Calu3 (cell line): ENCODE results near the gene OR10H1. TPM values are rescaled to one million over a fixed set of nuclear protein-coding genes. Genes with fewer than 3 reads are reported as not detected.
"Not testable (repeated sequence)": the region's sequence is repeated elsewhere in the genome, so short reads cannot be mapped to it uniquely, and the experiment has no call there.

ENCODE experiments used
- BruUV-seq: library from RNA; stranded (reverse); fragments of 400-500 nt; replicated peaks from 2 replicates; lab custom pipeline; 2021; lab: Mats Ljungman, UMichigan
- CTCF ChIA-PET: fragments of 300-600 bp; sonication (Branson Sonifier 250); formaldehyde crosslinking; loops from one replicate; lab custom pipeline; 2022; ENCODE audit warnings: antibody characterized with exemption; lab: Charles Lee
- DNase-seq: peaks from one replicate; pipeline ENCODE4 v3.0.0; 2022
- H3K27ac Mint-ChIP-seq: one replicate; pipeline ENCODE4 v1.8.0; 2022; ENCODE audit warnings: mixed read lengths; ENCODE audit not compliant: unreplicated experiment
- H3K27me3 Mint-ChIP-seq: one replicate; pipeline ENCODE4 v1.8.0; 2022; ENCODE audit warnings: mixed read lengths; ENCODE audit not compliant: unreplicated experiment
- H3K36me3 Mint-ChIP-seq: one replicate; pipeline ENCODE4 v1.8.0; 2022; ENCODE audit warnings: mild to moderate bottlenecking, moderate library complexity, mixed read lengths; ENCODE audit not compliant: insufficient read depth, unreplicated experiment
- H3K4me1 Mint-ChIP-seq: one replicate; pipeline ENCODE4 v1.8.0; 2022; ENCODE audit warnings: mild to moderate bottlenecking, low read depth, mixed read lengths; ENCODE audit not compliant: unreplicated experiment
- H3K4me3 Mint-ChIP-seq: one replicate; pipeline ENCODE4 v1.8.0; 2022; ENCODE audit warnings: mild to moderate bottlenecking, low read depth, moderate library complexity, mixed read lengths; ENCODE audit not compliant: unreplicated experiment
- H3K9me3 Mint-ChIP-seq: one replicate; pipeline ENCODE4 v1.8.0; 2022; ENCODE audit warnings: low read depth, mixed read lengths; ENCODE audit not compliant: unreplicated experiment
- intact Hi-C: fragments of 100-400 bp; cut with micrococcal nuclease; formaldehyde crosslinking; loops from one replicate; pipeline ENCODE4 v1.10.0; 2022; ENCODE audit not compliant: unreplicated experiment
- total RNA-seq: library from RNA; stranded (reverse); gene quantifications from 2 replicates; pipeline ENCODE4 v1.2.3, GENCODE V29; 2022
- TF ChIP-seq, protein P1 (sequence below): fragments of 200-600 bp; IDR thresholded peaks from one replicate; pipeline ENCODE4 v1.8.0; 2022; ENCODE audit warnings: antibody characterized with exemption; ENCODE audit not compliant: unreplicated experiment

OR10H1 gene
- total RNA-seq, 1 experiment from 2014 or later = 4.4 TPM

DNA sequence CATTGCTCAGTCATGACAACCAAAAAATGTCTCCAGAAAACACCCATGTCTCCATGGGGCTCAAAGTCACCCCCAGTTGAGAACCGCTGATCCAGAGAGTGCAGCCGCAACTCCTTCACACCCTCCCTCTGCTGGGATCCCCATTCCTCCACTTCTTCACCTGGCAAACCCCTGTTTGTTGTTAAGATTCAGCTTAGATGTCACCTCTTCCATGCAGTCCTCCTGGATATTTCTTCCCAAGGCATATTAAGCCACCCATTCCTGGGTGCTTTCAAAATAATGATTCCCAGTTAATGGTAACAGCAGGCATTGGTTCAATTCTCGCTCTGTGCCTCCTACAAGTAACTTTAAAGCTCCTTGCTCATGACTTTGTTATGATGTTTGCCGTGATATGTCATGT is 4.0 kb downstream of the OR10H1 start:
- H3K9me3 Mint-ChIP-seq = no peaks in the 10 kb centered on the region
- H3K27ac Mint-ChIP-seq = no peak overlapping the region
- no TSS peak for BruUV-seq
- intact Hi-C loops = loop anchor here (2.0 to 5.0 kb wide), 2 partner anchors 56 to 183 kb away; no protein-coding TSS in a partner anchor
- H3K36me3 Mint-ChIP-seq = peaks cover 11% of the 10 kb centered on the region
- no peak overlapping the region for H3K4me3 Mint-ChIP-seq
- CTCF ChIA-PET = interaction anchor here (0.6 to 1.3 kb wide), 3 partner anchors 25 to 237 kb away, joined by 3 to 4 read pairs (median 4); no protein-coding TSS in a partner anchor
- TF ChIP-seq, protein P1, sequence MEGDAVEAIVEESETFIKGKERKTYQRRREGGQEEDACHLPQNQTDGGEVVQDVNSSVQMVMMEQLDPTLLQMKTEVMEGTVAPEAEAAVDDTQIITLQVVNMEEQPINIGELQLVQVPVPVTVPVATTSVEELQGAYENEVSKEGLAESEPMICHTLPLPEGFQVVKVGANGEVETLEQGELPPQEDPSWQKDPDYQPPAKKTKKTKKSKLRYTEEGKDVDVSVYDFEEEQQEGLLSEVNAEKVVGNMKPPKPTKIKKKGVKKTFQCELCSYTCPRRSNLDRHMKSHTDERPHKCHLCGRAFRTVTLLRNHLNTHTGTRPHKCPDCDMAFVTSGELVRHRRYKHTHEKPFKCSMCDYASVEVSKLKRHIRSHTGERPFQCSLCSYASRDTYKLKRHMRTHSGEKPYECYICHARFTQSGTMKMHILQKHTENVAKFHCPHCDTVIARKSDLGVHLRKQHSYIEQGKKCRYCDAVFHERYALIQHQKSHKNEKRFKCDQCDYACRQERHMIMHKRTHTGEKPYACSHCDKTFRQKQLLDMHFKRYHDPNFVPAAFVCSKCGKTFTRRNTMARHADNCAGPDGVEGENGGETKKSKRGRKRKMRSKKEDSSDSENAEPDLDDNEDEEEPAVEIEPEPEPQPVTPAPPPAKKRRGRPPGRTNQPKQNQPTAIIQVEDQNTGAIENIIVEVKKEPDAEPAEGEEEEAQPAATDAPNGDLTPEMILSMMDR = no peak
- no peaks in the 10 kb centered on the region for H3K27me3 Mint-ChIP-seq
- no peak for DNase-seq
- H3K4me1 Mint-ChIP-seq = peaks cover 39% of the 10 kb centered on the region

DNA sequence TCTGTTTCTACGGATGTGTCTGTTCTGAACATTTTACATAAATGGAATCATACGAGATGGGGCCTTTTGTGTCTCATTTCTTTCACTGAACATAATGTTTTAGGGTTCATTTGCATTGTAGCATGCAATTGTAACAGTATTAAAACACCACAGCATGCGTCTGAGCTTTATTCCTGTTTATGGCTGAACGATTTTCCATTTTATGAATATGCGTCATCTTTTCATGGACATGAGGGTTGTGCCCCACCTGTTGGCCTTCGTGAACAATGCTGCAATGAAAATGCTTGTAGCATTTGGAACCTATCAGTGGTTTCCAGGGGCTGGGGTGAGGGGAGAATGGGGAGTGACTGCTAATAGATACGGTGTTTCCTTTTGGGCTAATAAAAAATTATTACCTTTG is 5.1 kb downstream of the OR10H1 start:
- H3K36me3 Mint-ChIP-seq = peaks cover 4% of the 10 kb centered on the region
- no peak overlapping the region for H3K4me3 Mint-ChIP-seq
- no peaks in the 10 kb centered on the region for H3K9me3 Mint-ChIP-seq
- no peak overlapping the region for H3K27ac Mint-ChIP-seq
- peaks cover 32% of the 10 kb centered on the region for H3K4me1 Mint-ChIP-seq
- DNase-seq = no peak
- TF ChIP-seq, protein P1 = no peak
- no TSS peak for BruUV-seq
- CTCF ChIA-PET = interaction anchor here (0.6 to 1.2 kb wide), 4 partner anchors 13 to 181 kb away, joined by 3 to 6 read pairs (median 4); no protein-coding TSS in a partner anchor
- intact Hi-C loops = loop anchor here (2.0 to 5.0 kb wide), 2 partner anchors 57 to 182 kb away; no protein-coding TSS in a partner anchor
- H3K27me3 Mint-ChIP-seq = no peaks in the 10 kb centered on the region

DNA sequence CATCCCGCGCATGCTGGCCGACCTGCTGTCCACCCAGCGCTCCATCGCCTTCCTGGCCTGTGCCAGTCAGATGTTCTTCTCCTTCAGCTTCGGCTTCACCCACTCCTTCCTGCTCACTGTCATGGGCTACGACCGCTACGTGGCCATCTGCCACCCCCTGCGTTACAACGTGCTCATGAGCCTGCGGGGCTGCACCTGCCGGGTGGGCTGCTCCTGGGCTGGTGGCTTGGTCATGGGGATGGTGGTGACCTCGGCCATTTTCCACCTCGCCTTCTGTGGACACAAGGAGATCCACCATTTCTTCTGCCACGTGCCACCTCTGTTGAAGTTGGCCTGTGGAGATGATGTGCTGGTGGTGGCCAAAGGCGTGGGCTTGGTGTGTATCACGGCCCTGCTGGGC is 21.2 kb downstream of the OR10H1 start:
- H3K4me3 Mint-ChIP-seq, H3K27ac Mint-ChIP-seq, BruUV-seq, H3K36me3 Mint-ChIP-seq, CTCF ChIA-PET, intact Hi-C loops, H3K9me3 Mint-ChIP-seq, DNase-seq, H3K4me1 Mint-ChIP-seq: not testable (repeated sequence)
- peaks cover 39% of the 10 kb centered on the region for H3K27me3 Mint-ChIP-seq

DNA sequence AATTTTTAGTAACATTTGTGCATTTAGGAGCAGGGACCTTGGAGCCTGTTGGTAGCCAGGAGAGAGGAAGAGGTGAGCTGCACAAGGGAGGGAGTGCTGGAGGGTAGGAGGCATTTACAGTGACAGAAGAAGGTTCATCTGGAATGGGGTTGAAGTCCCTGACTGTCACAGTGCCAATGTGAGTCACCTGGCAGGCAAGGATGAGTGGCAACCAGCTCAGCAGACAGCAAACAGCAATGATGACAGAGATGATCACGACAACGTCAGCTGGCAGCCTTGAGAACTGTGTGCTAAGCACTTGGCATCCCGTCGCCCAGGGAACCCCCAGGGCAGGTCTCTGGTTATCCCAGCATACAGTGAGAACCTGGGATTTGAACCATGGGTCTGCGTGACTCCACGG is 25.4 kb downstream of the OR10H1 start:
- TF ChIP-seq, protein P1 = no peak
- BruUV-seq = no TSS peak
- H3K27me3 Mint-ChIP-seq = peaks cover 40% of the 10 kb centered on the region
- CTCF ChIA-PET = no interaction called here
- peaks cover 5% of the 10 kb centered on the region for H3K9me3 Mint-ChIP-seq
- H3K27ac Mint-ChIP-seq = no peak overlapping the region
- H3K36me3 Mint-ChIP-seq = no peaks in the 10 kb centered on the region
- DNase-seq = no peak
- H3K4me1 Mint-ChIP-seq = no peaks in the 10 kb centered on the region
- intact Hi-C loops = no loop called here
- no peak overlapping the region for H3K4me3 Mint-ChIP-seq

DNA sequence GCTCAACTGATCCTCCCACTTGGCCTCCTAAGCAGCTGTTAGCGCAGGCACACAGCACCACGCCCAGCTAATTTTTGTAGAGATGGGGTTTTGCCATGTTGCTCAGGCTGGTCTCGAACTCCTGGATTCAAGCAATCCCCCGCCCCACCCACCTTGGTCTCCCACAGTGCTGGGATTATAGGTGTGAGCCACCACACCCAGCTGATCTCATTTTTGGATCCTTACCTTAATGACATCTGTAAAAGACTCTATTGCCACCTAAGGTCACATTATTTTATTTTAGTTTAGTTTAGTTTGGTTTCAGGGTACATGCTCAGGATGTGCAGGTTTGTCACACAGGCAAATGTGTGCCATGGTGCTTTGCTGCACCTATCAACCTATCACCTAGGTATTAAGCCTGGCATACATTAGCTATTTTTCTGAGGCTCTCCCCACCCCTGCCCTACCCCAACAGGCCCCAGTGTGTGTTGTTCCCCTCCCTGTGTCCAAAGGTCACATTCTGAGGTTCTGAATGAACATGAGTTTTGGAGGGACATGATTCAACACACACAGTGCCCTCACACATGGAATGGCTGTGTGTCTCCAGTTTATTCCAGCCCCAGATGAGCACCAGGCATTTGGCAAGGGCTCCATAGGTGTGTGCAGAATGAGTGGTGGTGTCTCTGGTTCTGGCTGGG is 26.7 kb downstream of the OR10H1 start:
- CTCF ChIA-PET = interaction anchor here (0.6 to 0.7 kb wide), 2 partner anchors 262 to 461 kb away, joined by 3 to 4 read pairs; no protein-coding TSS in a partner anchor
- intact Hi-C loops = no loop called here
- no peaks in the 10 kb centered on the region for H3K36me3 Mint-ChIP-seq
- no peaks in the 10 kb centered on the region for H3K9me3 Mint-ChIP-seq
- TF ChIP-seq, protein P1 = no peak
- H3K4me1 Mint-ChIP-seq = no peaks in the 10 kb centered on the region
- no peak overlapping the region for H3K27ac Mint-ChIP-seq
- no TSS peak for BruUV-seq
- H3K27me3 Mint-ChIP-seq = peaks cover 33% of the 10 kb centered on the region
- no peak for DNase-seq
- H3K4me3 Mint-ChIP-seq = no peak overlapping the region
